NCI-H1092 treated with DMSO at 0.1 percent for 48 hours (cell line): ENCODE data around the gene SINHCAF.
"Not testable (repeated sequence)": the region's sequence is repeated elsewhere in the genome, so short reads cannot be mapped to it uniquely, and the experiment has no call there.

ENCODE experiments used
- DNase-seq: peaks from one replicate; lab custom pipeline; 2025; lab: John Stamatoyannopoulos, UW

The SINHCAF gene

DNA sequence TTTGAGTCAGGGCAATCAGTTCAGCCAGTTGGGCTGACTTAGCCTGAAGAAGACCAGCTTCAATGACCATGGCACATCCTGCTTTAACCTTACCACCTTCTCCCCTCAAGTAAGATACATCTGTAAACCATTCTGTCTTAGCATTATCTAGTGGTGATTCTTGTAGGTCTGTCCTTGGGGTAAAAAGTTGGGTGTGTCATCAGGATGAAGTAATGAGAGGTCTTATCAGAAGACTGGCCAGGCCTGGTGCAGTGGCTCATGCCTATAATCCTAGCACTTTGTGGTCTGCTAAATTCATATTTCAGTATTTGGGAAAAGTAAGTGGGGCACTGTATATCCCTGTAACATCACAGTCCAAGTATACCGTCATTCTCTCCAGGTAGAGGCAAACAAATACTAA, 19.1 kb downstream of the SINHCAF start:
- no peak for DNase-seq

DNA sequence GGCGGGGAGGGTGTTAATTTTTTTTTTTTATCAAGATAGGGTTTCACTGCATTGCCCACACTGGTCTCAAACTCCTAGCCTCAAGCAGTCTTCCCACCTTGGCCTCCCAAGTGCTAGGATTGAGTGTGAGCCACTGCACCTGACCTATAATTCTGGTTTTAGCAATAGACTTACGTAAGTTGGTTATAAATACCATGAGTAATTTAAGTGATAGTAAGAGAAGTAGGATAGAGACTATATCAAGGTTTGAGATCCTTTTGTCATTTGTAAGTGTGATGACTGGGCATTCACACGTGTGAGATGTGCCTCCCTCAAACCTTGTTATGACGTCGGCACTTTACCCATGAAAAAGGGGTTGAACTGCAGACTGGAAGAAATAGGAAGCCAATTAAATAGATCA, 22.5 kb downstream of the SINHCAF start:
- no peak for DNase-seq

DNA sequence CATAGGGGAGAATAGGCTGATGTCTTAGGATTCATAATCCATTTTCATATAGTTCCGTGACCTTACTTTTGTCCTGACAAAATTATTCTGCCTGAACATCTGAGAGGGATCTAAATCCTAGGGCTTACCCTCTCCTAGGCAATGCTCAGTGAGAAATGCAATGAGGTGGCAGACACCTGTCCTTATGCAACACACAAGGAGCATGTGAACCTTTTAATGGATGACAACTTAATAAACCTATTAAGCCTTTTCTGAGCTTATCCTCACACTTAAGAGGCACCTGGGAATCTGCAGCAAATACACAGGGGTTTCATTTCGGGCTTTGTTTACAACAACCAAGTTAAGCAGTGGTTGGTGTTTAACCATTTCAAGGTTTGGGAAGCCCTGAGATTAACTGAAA, 24.6 kb downstream of the SINHCAF start:
- no peak for DNase-seq

DNA sequence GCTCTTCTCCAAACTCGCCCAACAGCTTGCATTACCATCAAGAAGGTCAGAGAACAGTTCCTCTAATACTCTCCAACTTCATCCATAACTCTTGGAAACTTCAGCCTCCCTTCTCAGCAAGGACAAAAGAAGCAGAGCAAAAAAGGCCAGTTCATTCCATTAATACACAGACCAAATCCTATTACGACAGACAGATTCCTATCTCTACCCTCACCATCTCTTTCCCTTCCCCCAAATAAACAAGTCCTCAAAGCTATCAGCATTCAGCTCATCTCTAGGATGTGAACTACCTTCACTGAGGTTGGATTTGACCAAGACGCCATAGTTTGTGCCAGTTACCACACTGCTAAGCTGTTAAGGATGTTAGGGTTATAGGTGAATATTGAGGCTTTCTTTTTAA, 25.2 kb downstream of the SINHCAF start:
- DNase-seq, result no peak

DNA sequence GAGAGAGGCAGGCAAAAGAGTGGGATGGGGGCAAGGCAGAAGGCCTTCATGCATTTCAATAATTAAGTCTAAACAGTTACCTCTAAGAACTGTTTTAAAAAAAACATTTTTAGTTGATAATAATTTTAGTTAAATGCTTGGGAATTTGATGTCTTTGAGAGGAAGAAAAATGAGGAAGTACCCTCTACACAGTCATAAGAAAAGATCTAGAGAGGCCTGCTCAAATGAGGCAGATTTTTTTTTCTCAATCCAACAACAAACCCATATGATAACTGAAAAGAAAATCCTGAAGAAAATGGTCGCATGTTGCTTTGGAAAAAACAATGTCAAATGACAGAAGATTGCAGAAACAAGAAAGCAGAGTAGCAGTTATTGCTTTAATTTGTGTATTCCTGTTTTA, 25.6 kb downstream of the SINHCAF start:
- DNase-seq, result no peak

DNA sequence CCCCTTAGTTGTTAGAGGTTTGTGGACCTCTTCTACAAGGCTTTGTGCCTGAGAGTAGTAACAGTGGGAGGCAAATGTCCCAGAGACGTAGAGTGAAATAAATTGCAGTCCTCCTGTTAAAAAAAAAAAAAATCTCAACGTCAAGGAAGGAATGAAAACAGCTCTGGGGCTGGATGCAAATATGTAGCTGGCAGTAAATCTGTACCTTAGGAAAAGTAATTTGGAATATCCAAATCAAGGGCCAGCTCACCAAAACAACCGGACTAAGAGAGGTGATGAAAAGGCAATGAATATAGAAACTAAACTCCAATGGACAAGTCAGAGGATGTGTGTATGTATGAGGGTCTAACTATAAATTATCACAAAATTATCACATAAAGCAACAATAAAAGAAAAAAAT, 27.0 kb downstream of the SINHCAF start:
- no peak for DNase-seq

DNA sequence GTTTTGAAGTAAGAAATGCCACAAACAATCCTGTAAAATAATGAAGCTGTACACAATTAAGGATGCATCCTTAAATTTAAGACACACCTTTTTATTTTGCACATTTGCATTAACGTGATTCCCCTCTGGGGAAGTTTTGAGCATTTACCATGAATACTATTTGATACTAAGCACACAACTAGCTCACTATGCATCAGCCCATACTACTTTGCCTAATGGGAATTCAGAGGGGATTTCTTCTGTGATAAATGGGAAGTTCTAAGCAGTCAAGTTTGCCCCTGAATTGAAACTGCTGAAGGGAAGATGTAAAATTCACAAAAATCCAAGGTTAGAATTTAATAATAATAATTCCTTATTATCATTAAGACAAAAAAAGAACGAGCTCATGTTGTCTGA, 27.4 kb downstream of the SINHCAF start:
- no peak for DNase-seq

DNA sequence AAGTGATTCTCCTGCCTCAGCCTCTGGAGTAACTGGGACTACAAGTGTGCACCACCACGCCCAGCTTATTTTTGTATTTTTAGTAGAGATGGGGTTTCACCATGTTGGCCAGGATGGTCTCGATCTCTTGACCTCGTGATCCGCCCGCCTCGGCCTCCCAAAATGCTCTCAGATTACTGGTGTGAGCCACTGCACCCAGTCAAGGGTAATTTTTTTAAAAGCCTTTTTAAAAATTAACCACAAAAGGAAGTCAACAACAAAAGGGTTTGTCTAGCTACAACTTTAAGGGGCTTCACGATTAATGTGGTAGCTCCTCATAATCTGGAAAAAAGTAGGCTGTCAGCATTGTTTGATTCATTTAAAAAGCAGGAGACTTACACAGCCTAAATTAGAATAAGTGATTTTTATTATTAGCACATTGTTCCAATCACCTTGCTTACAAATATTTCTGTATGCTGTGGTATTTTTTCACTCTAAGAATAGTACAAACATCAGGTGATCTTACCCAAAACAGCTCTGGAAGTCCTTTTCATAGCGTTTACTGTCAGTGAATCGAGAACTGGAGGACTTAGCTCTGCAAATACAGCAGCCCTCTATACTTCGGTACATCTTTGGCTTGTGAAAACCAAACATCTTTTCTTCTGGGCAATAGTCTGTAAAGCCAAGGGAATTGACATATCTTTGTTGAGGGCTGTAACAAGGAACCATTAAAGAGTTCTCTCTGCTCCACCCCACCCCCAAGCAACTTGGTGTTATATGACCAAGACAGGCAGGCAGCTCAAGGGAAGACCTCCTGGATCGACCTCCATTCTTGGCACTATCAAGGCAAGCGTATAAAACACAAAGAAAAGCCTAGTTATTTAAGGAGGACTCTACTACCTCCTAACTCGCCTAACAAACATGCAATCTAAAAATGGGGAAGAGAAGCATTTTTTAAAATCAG, 28.1 kb downstream of the SINHCAF start:
- DNase-seq, result no peak

DNA sequence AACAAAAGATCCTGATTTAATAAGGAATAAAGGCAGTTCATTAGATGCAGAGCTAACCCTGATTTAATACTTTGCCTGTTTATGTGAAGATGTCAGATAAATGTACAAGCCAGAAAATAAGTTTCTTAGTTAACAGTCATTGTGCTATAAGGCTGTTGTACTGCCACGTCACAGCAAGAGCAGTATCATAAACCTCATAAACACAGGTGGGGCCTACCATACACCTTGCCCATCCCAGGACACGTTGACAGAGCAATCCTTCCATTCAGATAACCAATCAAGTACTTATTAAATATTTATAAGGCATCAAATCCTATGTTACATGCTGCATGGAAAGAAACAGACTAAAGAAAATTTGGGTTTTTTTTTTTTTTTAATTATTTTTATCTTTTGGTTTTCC, 36.5 kb downstream of the SINHCAF start:
- no peak for DNase-seq

DNA sequence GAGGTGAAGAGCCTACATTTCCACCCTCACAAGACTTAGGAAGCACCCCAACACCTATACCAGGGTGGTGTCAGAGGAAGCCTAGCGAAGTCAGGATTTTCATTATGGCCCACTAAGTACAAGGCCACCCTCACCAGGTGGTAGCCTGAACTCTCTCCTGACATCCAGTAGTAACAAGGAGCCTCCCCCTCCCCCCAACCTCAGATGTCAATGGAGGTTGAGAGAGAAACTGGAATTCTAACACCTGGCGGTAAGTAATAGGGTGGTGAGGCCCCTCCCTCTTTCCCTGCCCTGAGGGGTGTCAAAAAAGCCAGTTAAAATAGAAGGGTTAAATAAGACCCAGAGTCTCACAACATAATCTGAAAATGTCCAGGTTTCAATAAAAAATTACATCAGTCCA, 37.6 kb downstream of the SINHCAF start:
- no peak for DNase-seq

DNA sequence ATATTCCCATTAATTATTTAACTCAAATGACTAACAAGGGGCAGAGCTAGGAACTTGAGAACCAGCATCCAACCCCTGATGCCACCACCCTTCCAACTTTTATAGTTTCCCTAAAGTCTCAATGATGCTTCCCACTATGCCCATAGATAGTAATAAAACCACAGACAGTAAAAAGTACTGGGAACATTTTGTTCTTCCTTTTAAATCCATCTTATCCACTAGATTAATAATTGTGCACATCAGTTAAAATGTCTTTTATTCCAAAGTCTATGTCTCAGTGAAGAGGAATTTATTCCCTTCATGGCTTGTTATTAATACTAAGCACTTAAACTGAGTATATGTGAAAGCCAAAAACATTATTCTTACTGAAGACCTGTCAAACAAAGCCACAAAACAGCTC, 45.8 kb downstream of the SINHCAF start:
- no peak for DNase-seq

DNA sequence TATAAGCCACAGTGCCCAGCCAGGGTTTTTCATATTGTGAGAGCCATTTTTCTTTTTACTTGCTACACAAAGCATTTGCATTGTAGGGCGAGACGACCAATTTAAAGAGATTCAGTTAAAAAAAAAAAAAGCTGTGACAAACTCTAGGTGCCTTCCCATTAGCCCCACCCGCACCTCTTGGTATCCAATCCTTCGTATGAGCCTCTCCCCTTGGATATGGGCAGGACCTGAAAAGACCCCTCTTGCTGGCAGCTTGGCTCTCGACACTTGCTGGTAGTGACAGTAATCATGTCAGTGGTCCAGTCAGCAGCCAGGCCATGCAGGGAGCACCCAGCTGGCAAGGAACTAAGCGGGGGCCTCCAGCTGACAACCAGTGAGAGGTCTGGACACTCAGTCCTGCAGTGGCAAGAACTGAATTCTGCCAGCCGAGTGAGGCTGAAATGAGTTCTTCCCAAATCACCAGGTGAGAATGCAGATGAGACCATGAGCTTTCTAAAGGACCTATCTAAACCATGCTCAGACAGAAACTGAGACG, 46.5 kb downstream of the SINHCAF start:
- DNase-seq, result no peak

DNA sequence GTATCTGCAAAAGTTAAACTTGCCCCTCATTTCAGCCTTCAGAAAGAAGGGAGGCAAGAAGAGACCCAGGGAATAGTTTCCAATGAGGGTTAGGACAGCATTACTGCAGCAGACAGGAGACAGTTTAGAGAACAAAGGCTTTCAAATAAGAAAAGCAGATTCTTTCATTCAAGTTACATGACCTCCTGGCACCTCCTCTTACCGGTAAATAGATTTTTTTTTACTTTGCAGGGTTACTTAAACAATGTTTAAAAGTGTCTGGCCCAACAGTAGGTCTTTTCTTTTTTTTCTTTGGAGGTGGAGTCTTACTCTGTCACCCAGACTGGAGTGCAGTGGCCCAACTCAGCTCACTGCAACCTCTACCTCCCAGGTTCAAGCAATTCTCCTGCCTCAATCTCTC, 47.1 kb downstream of the SINHCAF start:
- DNase-seq, result no peak

DNA sequence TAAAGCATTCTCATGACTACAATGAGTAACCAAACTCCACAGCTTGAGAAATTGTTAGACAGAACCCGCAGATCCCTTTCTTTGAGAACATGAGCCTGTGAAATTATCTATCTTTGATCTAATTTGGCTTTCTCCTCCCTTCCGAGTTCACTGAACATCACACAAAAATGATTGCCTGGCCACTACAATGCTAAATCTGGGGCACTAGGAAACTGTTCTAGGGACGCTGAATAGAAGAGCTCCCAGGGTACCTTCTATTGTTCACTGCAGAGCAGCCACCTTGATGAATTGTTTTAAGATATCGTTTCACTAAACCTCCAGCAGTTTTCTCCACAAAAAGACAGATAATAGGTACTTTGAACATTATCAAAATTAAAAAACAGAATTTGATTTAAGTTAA, 47.5 kb downstream of the SINHCAF start:
- DNase-seq, result no peak

DNA sequence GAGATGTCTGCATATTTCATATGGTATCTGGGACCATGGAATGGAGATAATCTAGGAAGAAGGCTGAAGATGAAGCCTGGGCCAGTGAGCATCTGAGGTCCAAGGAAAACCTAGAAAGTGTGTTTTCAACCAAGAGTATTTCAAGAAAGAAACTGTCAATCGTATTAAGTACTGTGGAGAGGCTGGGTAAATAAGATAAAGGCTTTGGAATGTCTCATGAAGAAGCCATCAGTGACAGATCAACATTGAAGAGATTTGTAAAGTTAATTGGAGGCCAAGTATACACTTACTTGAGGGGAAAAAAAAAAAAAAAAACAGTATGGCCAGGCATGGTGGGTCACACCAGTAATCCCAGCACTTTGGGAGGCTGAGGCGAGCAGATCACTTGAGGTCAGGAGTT, 48.9 kb downstream of the SINHCAF start:
- DNase-seq, result no peak

DNA sequence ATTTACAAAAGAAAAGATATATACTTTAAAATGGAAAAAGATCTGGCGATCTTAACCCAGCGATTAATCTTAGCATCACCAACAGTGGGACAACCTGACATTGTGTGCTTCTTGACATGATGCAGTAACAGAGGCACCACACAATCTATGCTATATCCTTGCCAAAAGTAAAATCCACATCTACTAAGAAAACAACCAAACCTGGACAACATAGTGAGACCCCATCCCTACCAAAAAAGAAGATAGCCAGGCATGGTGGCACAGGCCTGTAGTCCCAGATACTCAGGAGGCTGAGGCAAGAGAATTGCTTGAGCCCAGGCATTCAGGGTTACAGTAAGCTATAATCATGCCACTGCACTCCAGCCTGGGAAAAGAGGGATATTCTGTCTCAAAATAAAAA, 50.5 kb downstream of the SINHCAF start:
- DNase-seq, result no peak

DNA sequence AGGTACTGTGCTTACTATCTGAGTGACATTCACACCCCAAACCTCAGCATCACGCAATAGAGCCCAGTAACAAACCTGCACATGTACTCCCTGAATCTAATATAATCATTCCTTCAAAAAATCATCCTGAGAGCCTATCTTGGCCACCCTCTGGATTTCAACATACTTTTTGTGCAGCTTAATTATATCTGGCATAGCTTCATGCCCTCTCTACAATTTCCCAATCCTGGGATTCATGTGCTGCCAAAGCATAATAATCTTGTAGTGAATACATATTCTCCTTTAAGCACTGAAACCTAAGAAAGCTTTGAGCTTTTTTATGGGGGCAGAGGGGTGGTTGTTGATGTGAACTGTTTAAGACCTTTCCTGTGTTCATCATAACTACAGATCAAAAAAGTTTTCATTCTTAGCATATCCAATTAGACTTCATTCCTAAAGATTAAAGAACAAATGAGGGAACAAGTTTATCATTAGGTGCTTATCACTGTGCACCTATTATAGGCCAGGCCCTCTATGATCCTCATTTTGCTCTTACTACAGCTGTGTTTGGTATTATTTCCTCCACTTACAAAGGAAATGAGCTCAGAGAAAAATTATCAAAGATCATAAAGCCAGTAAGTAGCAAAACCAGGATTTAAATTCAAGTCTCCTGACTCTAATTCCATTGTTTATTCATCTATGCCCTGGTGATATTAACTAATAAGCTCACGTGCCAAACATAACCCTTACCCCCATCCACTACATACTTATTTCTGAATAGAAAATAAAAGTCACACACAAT, 51.2 kb downstream of the SINHCAF start:
- no peak for DNase-seq

DNA sequence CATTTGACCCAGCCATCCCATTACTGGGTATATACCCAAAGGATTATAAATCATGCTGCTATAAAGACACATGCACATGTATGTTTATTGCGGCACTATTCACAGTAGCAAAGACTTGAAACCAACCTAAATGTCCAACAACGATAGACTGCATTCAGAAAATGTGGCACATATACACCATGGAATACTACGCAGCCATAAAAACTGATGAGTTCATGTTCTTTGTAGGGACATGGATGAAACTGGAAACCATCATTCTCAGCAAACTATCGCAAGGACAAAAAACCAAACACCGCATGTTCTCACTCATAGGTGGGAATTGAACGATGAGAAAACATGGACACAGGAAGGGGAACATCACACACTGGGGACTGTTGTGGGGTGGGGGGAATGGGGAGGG, 52.2 kb downstream of the SINHCAF start:
- not testable (repeated sequence) for DNase-seq

DNA sequence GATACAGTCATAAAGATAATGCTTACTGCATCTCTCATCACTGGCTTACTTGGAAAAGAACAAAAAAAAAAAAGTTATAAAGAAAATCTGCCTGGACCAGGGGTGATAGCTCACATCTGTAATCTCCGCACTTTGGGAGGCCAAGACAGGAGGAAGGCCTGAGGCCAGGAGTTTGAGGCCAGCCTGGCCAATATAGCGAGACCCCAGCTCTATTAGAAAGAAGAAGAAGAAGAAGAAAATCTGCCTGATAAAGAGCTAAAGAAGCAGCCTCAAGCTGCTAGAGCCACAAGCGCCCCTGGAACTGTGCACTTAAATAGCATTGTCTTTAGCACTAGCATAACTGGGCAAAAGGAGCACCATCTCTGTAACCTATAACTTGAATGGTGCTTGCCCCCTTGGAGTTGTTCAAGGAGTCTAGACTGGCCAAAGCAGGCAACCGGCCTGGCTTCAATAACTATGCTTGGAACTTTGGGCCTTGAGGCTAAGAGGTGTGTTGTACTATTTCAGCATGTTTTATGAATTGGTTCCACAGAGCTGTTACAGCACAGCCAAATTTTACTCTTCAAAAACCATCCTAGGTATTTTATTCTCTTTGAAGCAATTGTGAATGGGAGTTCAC, 53.2 kb downstream of the SINHCAF start:
- no peak for DNase-seq

DNA sequence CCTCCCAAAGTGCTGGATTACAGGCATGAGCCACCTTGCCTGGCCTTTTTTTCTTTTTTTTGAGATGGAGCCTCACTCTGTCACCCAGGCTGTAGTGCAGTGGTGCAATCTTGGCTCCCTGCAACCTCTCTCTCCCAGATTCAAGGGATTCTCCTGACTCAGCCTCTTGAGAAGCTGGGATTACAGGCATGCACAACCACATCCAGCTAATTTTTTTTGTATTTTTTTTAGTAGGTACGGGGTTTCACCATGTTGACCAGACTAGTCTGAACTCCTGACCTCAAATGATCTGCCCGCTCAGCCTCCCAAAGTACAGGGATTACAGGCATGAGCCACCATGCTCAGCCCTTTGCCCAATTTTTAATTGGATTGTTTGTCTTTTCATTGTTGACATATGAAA, 58.0 kb downstream of the SINHCAF start:
- DNase-seq, result no peak

DNA sequence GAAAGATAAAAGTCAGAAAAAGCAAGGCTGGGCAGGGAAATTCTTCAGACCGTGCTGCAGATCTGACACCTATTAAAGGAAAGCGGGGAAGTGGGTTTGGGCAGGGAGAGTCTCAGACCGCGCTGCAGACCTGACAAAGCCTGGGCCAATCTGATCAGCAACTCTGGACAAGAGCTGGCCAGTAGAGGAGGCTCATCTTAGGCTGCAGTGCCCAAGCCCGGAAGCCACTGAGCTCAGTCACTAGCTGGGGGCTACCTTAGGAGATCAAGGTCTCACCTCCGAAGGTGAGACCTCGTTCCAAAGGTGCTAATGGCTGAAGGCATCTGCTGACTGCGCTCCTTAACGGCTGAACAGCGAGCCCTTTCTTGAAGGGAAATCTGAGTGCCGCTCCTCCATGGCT, 60.2 kb downstream of the SINHCAF start:
- DNase-seq, result no peak

DNA sequence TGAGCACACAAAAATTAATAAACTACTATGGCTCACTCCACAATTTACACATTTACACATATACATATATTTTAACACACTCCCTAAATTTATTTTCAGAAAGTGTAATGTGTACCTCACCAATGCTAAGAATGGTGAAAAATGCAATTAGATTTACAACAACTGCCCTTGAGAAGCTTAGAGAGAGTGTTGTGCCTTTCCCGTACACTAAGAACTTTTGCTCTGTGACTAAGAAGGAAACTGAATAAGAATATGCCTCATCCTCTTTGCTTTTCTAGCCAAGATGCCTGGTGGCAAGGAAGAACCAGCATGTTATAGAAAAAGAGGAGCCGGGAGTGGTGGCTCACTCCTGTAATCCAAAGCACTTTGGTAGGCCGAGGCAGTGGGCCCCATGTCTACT, 62.3 kb downstream of the SINHCAF start:
- no peak for DNase-seq

DNA sequence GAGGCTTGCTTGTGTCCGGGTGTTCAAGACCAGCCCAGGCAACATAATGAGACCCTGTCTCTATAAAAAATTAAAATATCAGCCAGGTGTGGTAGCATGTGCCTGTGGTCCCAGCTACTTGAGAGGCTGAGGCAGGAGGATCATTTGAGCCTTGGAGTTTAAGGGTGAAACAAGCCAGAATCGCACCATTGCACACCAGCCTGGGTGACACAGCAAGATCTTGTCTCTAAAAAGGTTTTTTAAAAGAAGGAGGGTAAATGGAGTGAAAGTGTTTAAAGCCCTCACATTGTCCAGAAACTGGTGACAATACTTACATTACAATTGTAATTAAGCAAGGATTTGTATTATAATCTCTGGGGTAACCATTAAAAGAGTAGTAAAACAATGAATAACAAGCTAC, 64.2 kb downstream of the SINHCAF start:
- DNase-seq, result no peak
